ENCODE measurements around the gene LPP.
A peak's percentile ranks its signal among the peaks of the same experiment; 100 is the strongest.

LPP gene

GRCh38 chr3:188220988-188221818 lies 67.2 kb downstream of the LPP start:
- no peak for DNase-seq (ENCODE audit: low spot score)

GRCh38 chr3:188223936-188224335 lies 70.0 kb downstream of the LPP start:
- no peak for DNase-seq (ENCODE audit: low spot score)

GRCh38 chr3:188227442-188227841 lies 73.5 kb downstream of the LPP start:
- DNase-seq (ENCODE audit: low spot score), result no peak

GRCh38 chr3:188229177-188229576 lies 75.2 kb downstream of the LPP start:
- DNase-seq (ENCODE audit: low spot score), result no peak

- no peak for DNase-seq (ENCODE audit: low spot score)
Measured at GRCh38 chr3:188229726-188230125, 75.8 kb downstream of the LPP start.

GRCh38 chr3:188230962-188231361 lies 77.0 kb downstream of the LPP start:
- DNase-seq (ENCODE audit: low spot score), result no peak

- no peak for DNase-seq (ENCODE audit: low spot score)
Measured at GRCh38 chr3:188231456-188231855, 77.5 kb downstream of the LPP start.

- DNase-seq (ENCODE audit: low spot score), result no peak
Measured at GRCh38 chr3:188232656-188233055, 78.7 kb downstream of the LPP start.

GRCh38 chr3:188233320-188233719 lies 79.4 kb downstream of the LPP start:
- DNase-seq (ENCODE audit: low spot score), result no peak

- no peak for DNase-seq (ENCODE audit: low spot score)
Measured at GRCh38 chr3:188234132-188234531, 80.2 kb downstream of the LPP start.

GRCh38 chr3:188236271-188236670 lies 82.3 kb downstream of the LPP start:
- DNase-seq (ENCODE audit: low spot score), result no peak

GRCh38 chr3:188239035-188239434 lies 85.1 kb downstream of the LPP start:
- no peak for DNase-seq (ENCODE audit: low spot score)

GRCh38 chr3:188239577-188239976 lies 85.6 kb downstream of the LPP start:
- DNase-seq (ENCODE audit: low spot score), result no peak

- no peak for DNase-seq (ENCODE audit: low spot score)
Measured at GRCh38 chr3:188240189-188240981, 86.4 kb downstream of the LPP start.

- DNase-seq (ENCODE audit: low spot score), result no peak
Measured at GRCh38 chr3:188241072-188241471, 87.1 kb downstream of the LPP start.

- DNase-seq (ENCODE audit: low spot score), result no peak
Measured at GRCh38 chr3:188241883-188242282, 87.9 kb downstream of the LPP start.

GRCh38 chr3:188242436-188243123 lies 88.6 kb downstream of the LPP start:
- DNase-seq (ENCODE audit: low spot score), result peak; percentile 80

GRCh38 chr3:188243124-188243795 lies 89.3 kb downstream of the LPP start:
- DNase-seq (ENCODE audit: low spot score), result peak; percentile 76

GRCh38 chr3:188244395-188244861 lies 90.5 kb downstream of the LPP start:
- peak; percentile 96 for DNase-seq (ENCODE audit: low spot score)

- DNase-seq (ENCODE audit: low spot score), result no peak
Measured at GRCh38 chr3:188246905-188247304, 92.9 kb downstream of the LPP start.

GRCh38 chr3:188248036-188248561 lies 94.1 kb downstream of the LPP start:
- DNase-seq (ENCODE audit: low spot score), result no peak

Data from COLO829 (cell line).